ENCODE measurements around the gene TREX2. TPM values are rescaled to one million over a fixed set of nuclear protein-coding genes. Genes with fewer than 3 reads are reported as not detected.

TREX2 gene
- total and polyA plus RNA-seq, 2 of the 8 experiments (the other 6 are each of a cell fraction or from before 2014, with no cell fraction given) = 0.71 to 0.80 TPM

Small RNA genes within 50 kb of the gene (small RNA-seq; reads per million reads assigned to genes)
- gene RN7SL667P (ENCODE audit: insufficient read depth) = not detected

Other genes with a start within 250 kb of the TREX2 start
- gene PNMA6F, start 124.3 kb downstream of the TREX2 start, total RNA-seq (2021; fragmentation: NEBNext Ultra II Directional; extraction: Animal tissue kit (Norgen Biotek cat#: 25700)) = 0.15 and 0.22 TPM in 2 replicates
- gene PNMA6F, start 124.3 kb downstream of the TREX2 start, polyA plus RNA-seq (2011; rRNA removed) = 0.12 and 0.36 TPM in 2 replicates
- gene ZNF275, start 111.9 kb downstream of the TREX2 start, total RNA-seq (2021; fragmentation: NEBNext Ultra II Directional; extraction: Animal tissue kit (Norgen Biotek cat#: 25700)) = 8.1 and 8.2 TPM in 2 replicates
- gene ZNF275, start 111.9 kb downstream of the TREX2 start, polyA plus RNA-seq (2011; rRNA removed) = 8.1 and 9.1 TPM in 2 replicates
- not detected in 2 replicates for gene PNMA6E, start 44.7 kb downstream of the TREX2 start, total RNA-seq (2021; fragmentation: NEBNext Ultra II Directional; extraction: Animal tissue kit (Norgen Biotek cat#: 25700))
- not detected in 2 replicates for gene PNMA6E, start 44.7 kb downstream of the TREX2 start, polyA plus RNA-seq (2011; rRNA removed)
- 0.41 and 0.46 TPM in 2 replicates for gene ZFP92, start 34.6 kb downstream of the TREX2 start, total RNA-seq (2021; fragmentation: NEBNext Ultra II Directional; extraction: Animal tissue kit (Norgen Biotek cat#: 25700))
- 0.14 and 0.17 TPM in 2 replicates for gene ZFP92, start 34.6 kb downstream of the TREX2 start, polyA plus RNA-seq (2011; rRNA removed)
- 53.4 and 54.0 TPM in 2 replicates for gene HAUS7, start 24.5 kb upstream of the TREX2 start, total RNA-seq (2021; fragmentation: NEBNext Ultra II Directional; extraction: Animal tissue kit (Norgen Biotek cat#: 25700))
- 45.4 and 56.9 TPM in 2 replicates for gene HAUS7, start 24.5 kb upstream of the TREX2 start, polyA plus RNA-seq (2011; rRNA removed)
- 2.1 and 2.4 TPM in 2 replicates for gene BGN, start 48.9 kb upstream of the TREX2 start, total RNA-seq (2021; fragmentation: NEBNext Ultra II Directional; extraction: Animal tissue kit (Norgen Biotek cat#: 25700))
- 1.8 and 2.7 TPM in 2 replicates for gene BGN, start 48.9 kb upstream of the TREX2 start, polyA plus RNA-seq (2011; rRNA removed)
- 0.15 and 0.19 TPM in 2 replicates for gene ATP2B3, start 71.6 kb upstream of the TREX2 start, total RNA-seq (2021; fragmentation: NEBNext Ultra II Directional; extraction: Animal tissue kit (Norgen Biotek cat#: 25700))
- gene ATP2B3, start 71.6 kb upstream of the TREX2 start, polyA plus RNA-seq (2011; rRNA removed) = 0.14 and 0.24 TPM in 2 replicates
- 15.8 and 16.6 TPM in 2 replicates for gene CCNQ, start 153.1 kb upstream of the TREX2 start, total RNA-seq (2021; fragmentation: NEBNext Ultra II Directional; extraction: Animal tissue kit (Norgen Biotek cat#: 25700))
- gene CCNQ, start 153.1 kb upstream of the TREX2 start, polyA plus RNA-seq (2011; rRNA removed) = 32.1 and 34.9 TPM in 2 replicates
- 0.63 and 1.1 TPM in 2 replicates for gene DUSP9, start 201.1 kb upstream of the TREX2 start, total RNA-seq (2021; fragmentation: NEBNext Ultra II Directional; extraction: Animal tissue kit (Norgen Biotek cat#: 25700))
- 0.80 and 1.2 TPM in 2 replicates for gene DUSP9, start 201.1 kb upstream of the TREX2 start, polyA plus RNA-seq (2011; rRNA removed)
- 4.3 and 6.2 TPM in 2 replicates for gene PNCK, start 227.8 kb upstream of the TREX2 start, total RNA-seq (2021; fragmentation: NEBNext Ultra II Directional; extraction: Animal tissue kit (Norgen Biotek cat#: 25700))
- gene PNCK, start 227.8 kb upstream of the TREX2 start, polyA plus RNA-seq (2011; rRNA removed) = 6.3 and 13.9 TPM in 2 replicates
- gene SLC6A8, start 241.9 kb upstream of the TREX2 start, total RNA-seq (2021; fragmentation: NEBNext Ultra II Directional; extraction: Animal tissue kit (Norgen Biotek cat#: 25700)) = 94.7 and 98.5 TPM in 2 replicates
- gene SLC6A8, start 241.9 kb upstream of the TREX2 start, polyA plus RNA-seq (2011; rRNA removed) = 87.7 and 132 TPM in 2 replicates

Measured in H1 (cell line).